B cell (primary cell): ENCODE measurements around the gene COL16A1. TPM values are rescaled to one million over a fixed set of nuclear protein-coding genes. Genes with fewer than 3 reads are reported as not detected.

Source experiments
- ATAC-seq: fragments of 200-7000 bp; cut with Tn5 transposase; one replicate; pipeline ENCODE4 v1.10.0; 2021; ENCODE audit warnings: low read depth, mild to moderate bottlenecking, moderate number of reproducible peaks, moderate library complexity
- CTCF ChIA-PET: fragments of 350-600 bp; sonication (Branson Sonifier 250); formaldehyde crosslinking; loops from one replicate; lab custom pipeline; 2021; ENCODE audit warnings: antibody characterized with exemption, inconsistent platforms; lab: Charles Lee
- POLR2A ChIA-PET: fragments of 350-600 bp; sonication (Branson Sonifier 250); formaldehyde crosslinking; loops from one replicate; lab custom pipeline; 2021; ENCODE audit warnings: antibody characterized with exemption; lab: Charles Lee
- DNase-seq: peaks from one replicate; pipeline ENCODE4 v3.0.0; 2013
- H2AFZ ChIP-seq: 2 replicates; pipeline ENCODE4 v1.6.1; 2012; ENCODE audit warnings: mild to moderate bottlenecking, low read depth, low read length; ENCODE audit not compliant: insufficient read depth, poor library complexity, severe bottlenecking
- H3K27ac ChIP-seq, 2 donors: 1 replicate in 1 of 2; 2 replicates in 1 of 2; pipeline ENCODE4 v1.5.1; 2012 to 2013; ENCODE audit warnings: low read length in 2 of 2, mild to moderate bottlenecking in 2 of 2, moderate library complexity in 1 of 2
- H3K27me3 ChIP-seq, 4 experiments: fragments of 200-600 bp in 1 of 4; sonication (generic) in 1 of 4; replicated peaks in 1 of 4; 1 replicate in 2 of 4; 2 replicates in 2 of 4; pipeline versions ENCODE4 v1.6.1 to v1.7.0; 2013 to 2016; ENCODE audit warnings: low read length in 3 of 4, mild to moderate bottlenecking in 2 of 4, mixed read lengths in 1 of 4, moderate library complexity in 1 of 4; ENCODE audit not compliant: insufficient read depth in 4 of 4, control insufficient read depth in 3 of 4; ENCODE audit errors: control extremely low read depth in 1 of 4
- H3K36me3 ChIP-seq, 2 experiments: replicated peaks in 1 of 2; 1 replicate in 1 of 2; 2 replicates in 1 of 2; pipeline versions ENCODE4 v1.6.1 to v1.7.1; 2013; ENCODE audit warnings: low read length in 1 of 2; ENCODE audit not compliant: insufficient read depth in 2 of 2, control insufficient read depth in 1 of 2; ENCODE audit errors: control extremely low read depth in 1 of 2, extremely low read depth in 1 of 2
- H3K4me1 ChIP-seq, 2 donors: fragments of 200-600 bp in 1 of 2; sonication (generic) in 1 of 2; 1 replicate in 1 of 2; 2 replicates in 1 of 2; pipeline versions ENCODE4 v1.5.1 to v1.6.1; 2013 to 2017; ENCODE audit warnings: low read length in 2 of 2; ENCODE audit not compliant: control insufficient read depth in 2 of 2, insufficient read depth in 2 of 2
- H3K4me2 ChIP-seq: replicated peaks from 2 replicates; pipeline ENCODE3; 2012; ENCODE audit warnings: mild to moderate bottlenecking, low read depth, low read length; ENCODE audit not compliant: poor library complexity, severe bottlenecking
- H3K4me3 ChIP-seq, 5 experiments: fragments of 200-600 bp in 1 of 5; sonication (generic) in 1 of 5; 1 replicate in 3 of 5; 2 replicates in 2 of 5; pipeline versions ENCODE4 v1.5.1 to v1.7.0; 2011 to 2016; ENCODE audit warnings: low read length in 4 of 5, mild to moderate bottlenecking in 4 of 5, low read depth in 2 of 5, control low read depth in 1 of 5, moderate library complexity in 1 of 5; ENCODE audit not compliant: insufficient read depth in 1 of 5; ENCODE audit errors: control extremely low read depth in 1 of 5, extremely low read depth in 1 of 5
- H3K79me2 ChIP-seq: fragments of 200-600 bp; sonication (generic); one replicate; pipeline ENCODE4 v1.6.0; 2016; ENCODE audit warnings: low read length; ENCODE audit not compliant: control insufficient read depth, insufficient read depth
- H3K9ac ChIP-seq: fragments of 200-600 bp; sonication (generic); 2 replicates; pipeline ENCODE4 v1.6.1; 2017; ENCODE audit warnings: mild to moderate bottlenecking, low read length, moderate library complexity
- H3K9me3 ChIP-seq, 3 donors: one replicate each; pipeline versions ENCODE4 v1.6.1 to v1.7.1; 2013; ENCODE audit warnings: low read length in 2 of 3; ENCODE audit not compliant: control insufficient read depth in 2 of 3, insufficient read depth in 1 of 3; ENCODE audit errors: control extremely low read depth in 1 of 3
- H4K20me1 ChIP-seq: 2 replicates; pipeline ENCODE4 v1.6.0; 2012; ENCODE audit warnings: mild to moderate bottlenecking, low read length; ENCODE audit not compliant: insufficient read depth, control insufficient read depth, poor library complexity, severe bottlenecking
- H3K27ac Mint-ChIP-seq: one replicate; pipeline ENCODE4 v1.8.0; 2021; ENCODE audit warnings: mixed read lengths
- H3K27me3 Mint-ChIP-seq: one replicate; pipeline ENCODE4 v1.8.0; 2021; ENCODE audit warnings: mixed read lengths
- H3K4me1 Mint-ChIP-seq: one replicate; pipeline ENCODE4 v1.8.0; 2021; ENCODE audit warnings: mixed read lengths
- H3K4me3 Mint-ChIP-seq: one replicate; pipeline ENCODE4 v1.8.0; 2021; ENCODE audit warnings: mixed read lengths
- H3K9me3 Mint-ChIP-seq: one replicate; pipeline ENCODE4 v1.8.0; 2022; ENCODE audit warnings: mixed read lengths; ENCODE audit not compliant: insufficient read depth
- CTCF ChIP-seq: fragments of 200-600 bp; IDR thresholded peaks from one replicate; pipeline ENCODE4 v1.8.0; 2022; ENCODE audit warnings: antibody characterized with exemption, mild to moderate bottlenecking
- EZH2 ChIP-seq: IDR thresholded peaks from 2 replicates; pipeline ENCODE4 v1.6.1; 2012; ENCODE audit warnings: borderline replicate concordance, low read depth, mild to moderate bottlenecking, moderate library complexity, low read length; ENCODE audit not compliant: insufficient read depth, poor library complexity, severe bottlenecking
- WGBS: methylation state at CpG from one replicate; pipeline ENCODE4 v1.1.5; 2013; ENCODE audit warnings: missing lambda C conversion rate; ENCODE audit not compliant: insufficient coverage; 5-methylcytosine and 5-hydroxymethylcytosine counted together
- intact Hi-C: fragments of 100-400 bp; cut with micrococcal nuclease; formaldehyde crosslinking; loops from one replicate; pipeline ENCODE4 v1.10.0; 2022
- polyA plus RNA-seq: library from polyadenylated mRNA; depleted of rRNA; stranded (reverse); fragments of >200 nt; gene quantifications from 2 replicates; pipeline ENCODE4 v1.2.3, GENCODE V29; 2012
- total RNA-seq, 2 donors: library from RNA; stranded (reverse); fragments of 120-200 nt in 1 of 2; gene quantifications; 1 replicate in 1 of 2; 2 replicates in 1 of 2; pipeline versions ENCODE4 v1.2.3 to v1.2.4, GENCODE V29; 2013 to 2022

Gene COL16A1
- total and polyA plus RNA-seq, 2 donors (not counting 1 experiment from before 2014, with no cell fraction given) = 0.07 TPM; not detected in 1

- H3K27me3 ChIP-seq = peaks cover 0 to 54% (median 10%) of the 10 kb centered on the region in 4 experiments
Observed at GRCh38 chr1:31717341-31717740, 13.5 kb upstream of the COL16A1 start.

GRCh38 chr1:31715873-31716220 lies 12.0 kb upstream of the COL16A1 start:
- H3K27ac Mint-ChIP-seq = peak overlapping the region; percentile 53
- ChIA-PET POLR2A (no interaction called here), CTCF (interaction anchor here (0.8 to 7.1 kb wide), 9 partner anchors 9 to 289 kb away, joined by 3 to 74 read pairs (median 4); no protein-coding TSS in a partner anchor)
- no peaks in the 10 kb centered on the region for H3K36me3 ChIP-seq
- H3K9ac ChIP-seq = peak overlapping the region; percentile 64
- H3K9me3 ChIP-seq = peaks cover 0 to 5% (median 0%) of the 10 kb centered on the region in 3 donors
- DNase-seq (no peak), ATAC-seq (no peak)
- peak overlapping the region in 2 of 5 experiments; percentile 53 to 64 for H3K4me3 ChIP-seq
- no peaks in the 10 kb centered on the region for H4K20me1 ChIP-seq
- H3K4me3 Mint-ChIP-seq = peak overlapping the region; percentile 76
- H2AFZ ChIP-seq = peak overlapping the region; percentile 80
- H3K27me3 Mint-ChIP-seq = peaks cover 59% of the 10 kb centered on the region
- intact Hi-C loops = no loop called here
- WGBS = 11% methylated on average over 7 of the region's 7 CpGs
- H3K4me1 ChIP-seq = peaks cover 19% of the 10 kb centered on the region in 2 donors
- H3K27ac ChIP-seq = no peak overlapping the region
- H3K27me3 ChIP-seq = peaks cover 0 to 49% (median 10%) of the 10 kb centered on the region in 4 experiments
- peaks cover 21% of the 10 kb centered on the region for H3K4me1 Mint-ChIP-seq
- no peaks in the 10 kb centered on the region for H3K9me3 Mint-ChIP-seq
- peak overlapping the region; percentile 97 for H3K4me2 ChIP-seq
- no peaks in the 10 kb centered on the region for H3K79me2 ChIP-seq
- TF ChIP-seq CTCF = peak; percentile 27
- no peak for TF ChIP-seq EZH2

More at GRCh38 chr1:31717341-31717740, 13.5 kb upstream of the COL16A1 start:
- Histone ChIP-seq H3K27ac (no peak overlapping the region), H4K20me1 (no peaks in the 10 kb centered on the region), H3K36me3 (no peaks in the 10 kb centered on the region), H2AFZ (no peak overlapping the region), H3K9me3 (peaks cover 0 to 5% (median 0%) of the 10 kb centered on the region in 3 donors), H3K9ac (no peak overlapping the region), H3K79me2 (no peaks in the 10 kb centered on the region), H3K4me2 (no peak overlapping the region), H3K4me3 (no peak overlapping the region), H3K4me1 (peaks cover 19% of the 10 kb centered on the region in 2 donors)
- intact Hi-C loops = no loop called here
- 54% methylated on average over 6 of the region's 6 CpGs for WGBS
- ChIA-PET CTCF (interaction anchor here (0.6 to 7.1 kb wide), 4 partner anchors 43 to 101 kb away, joined by 3 to 74 read pairs (median 7); no protein-coding TSS in a partner anchor), POLR2A (no interaction called here)
- Mint-ChIP-seq H3K9me3 (no peaks in the 10 kb centered on the region), H3K27me3 (peaks cover 63% of the 10 kb centered on the region), H3K4me3 (no peak overlapping the region), H3K27ac (no peak overlapping the region), H3K4me1 (peaks cover 21% of the 10 kb centered on the region)
- ATAC-seq (no peak), DNase-seq (no peak)
- no peak for TF ChIP-seq CTCF
- no peak for TF ChIP-seq EZH2
